H1 (cell line): ENCODE data around the gene PRC1. TPM values are rescaled to one million over a fixed set of nuclear protein-coding genes. Genes with fewer than 3 reads are reported as not detected.
A peak's percentile ranks its signal among the peaks of the same experiment; 100 is the strongest.

Experiments used
- CTCF ChIA-PET: fragments of 300-600 bp; sonication (Branson Sonifier 250); formaldehyde crosslinking; loops from one replicate; lab custom pipeline; 2021; ENCODE audit not compliant: partially characterized antibody; lab: Charles Lee
- POLR2A ChIA-PET: fragments of 300-600 bp; sonication (Branson Sonifier 250); formaldehyde crosslinking; loops from one replicate; lab custom pipeline; 2021; ENCODE audit warnings: inconsistent platforms; ENCODE audit not compliant: partially characterized antibody; lab: Charles Lee
- DNase-seq, 2 experiments: peaks; one replicate each; pipeline versions ENCODE4 v3.0.0 to v3.0.0-alpha.2; 2010 to 2022; ENCODE audit warnings: low spot score in 2 of 2, low read depth in 1 of 2, mixed read lengths in 1 of 2
- FAIRE-seq: peaks from 2 replicates; lab custom pipeline; 2011; peaks lifted over from hg19 to GRCh38; lab: Jason Lieb, UNC
- H2AFZ ChIP-seq: 2 replicates; pipeline ENCODE4 v1.8.1; 2012; ENCODE audit warnings: low read length, inconsistent platforms
- H2AK5ac ChIP-seq: 2 replicates; pipeline ENCODE4 v1.6.1; 2013; ENCODE audit warnings: low read depth, low read length
- H2BK120ac ChIP-seq: replicated peaks from 2 replicates; pipeline ENCODE3; 2013; ENCODE audit warnings: low read depth, low read length, inconsistent platforms
- H2BK12ac ChIP-seq: 2 replicates; pipeline ENCODE4 v1.6.1; 2013; ENCODE audit warnings: low read depth, low read length
- H2BK15ac ChIP-seq: 2 replicates; pipeline ENCODE4 v1.6.1; 2013; ENCODE audit warnings: low read length
- H2BK20ac ChIP-seq: 2 replicates; pipeline ENCODE4 v1.6.1; 2013; ENCODE audit warnings: low read length
- H2BK5ac ChIP-seq: 2 replicates; pipeline ENCODE4 v1.6.1; 2013; ENCODE audit warnings: low read depth, low read length
- H3K14ac ChIP-seq: 2 replicates; pipeline ENCODE4 v1.6.1; 2013; ENCODE audit warnings: inconsistent platforms; ENCODE audit not compliant: insufficient read length
- H3K18ac ChIP-seq: 2 replicates; pipeline ENCODE4 v1.6.1; 2013; ENCODE audit warnings: low read length; ENCODE audit errors: extremely low read depth
- H3K23ac ChIP-seq: 2 replicates; pipeline ENCODE4 v1.6.1; 2013; ENCODE audit warnings: inconsistent platforms; ENCODE audit not compliant: insufficient read length
- H3K23me2 ChIP-seq: 2 replicates; pipeline ENCODE4 v1.6.1; 2013; ENCODE audit warnings: low read depth, low read length
- H3K27ac ChIP-seq: 2 replicates; pipeline ENCODE4 v1.6.1; 2011; ENCODE audit warnings: low read depth, low read length, inconsistent platforms
- H3K27me3 ChIP-seq, 4 experiments: replicated peaks in 1 of 4; 1 replicate in 1 of 4; 2 replicates in 3 of 4; pipeline versions ENCODE4 v1.6.1 to v1.8.1; 2011 to 2013; ENCODE audit warnings: low read length in 3 of 4, mild to moderate bottlenecking in 3 of 4, inconsistent platforms in 2 of 4, mixed read lengths in 2 of 4, moderate library complexity in 1 of 4; ENCODE audit not compliant: control insufficient read depth in 3 of 4, insufficient read depth in 3 of 4; ENCODE audit errors: extremely low read depth in 1 of 4
- H3K36me3 ChIP-seq, 4 experiments: 2 replicates each; pipeline versions ENCODE4 v1.6.1 to v1.8.1; 2011 to 2013; ENCODE audit warnings: mild to moderate bottlenecking in 4 of 4, low read length in 3 of 4, moderate library complexity in 2 of 4, control low read depth in 1 of 4, inconsistent platforms in 1 of 4; ENCODE audit not compliant: insufficient read depth in 4 of 4, control insufficient read depth in 2 of 4
- H3K4ac ChIP-seq: replicated peaks from 2 replicates; pipeline ENCODE3; 2013; ENCODE audit warnings: low read length, low read depth, mixed read lengths, inconsistent platforms; ENCODE audit not compliant: insufficient read length
- H3K4me1 ChIP-seq, 4 experiments: replicated peaks in 1 of 4; 1 replicate in 1 of 4; 2 replicates in 3 of 4; pipeline versions ENCODE4 v1.6.1 to v1.8.1; 2011 to 2013; ENCODE audit warnings: low read length in 3 of 4, inconsistent platforms in 2 of 4, mixed read lengths in 1 of 4; ENCODE audit not compliant: insufficient read depth in 4 of 4, control insufficient read depth in 3 of 4
- H3K4me2 ChIP-seq, 2 experiments: 2 replicates each; pipeline versions ENCODE4 v1.6.1 to v1.8.1; 2011 to 2013; ENCODE audit warnings: low read depth in 2 of 2, low read length in 2 of 2, control low read depth in 1 of 2, inconsistent platforms in 1 of 2, mild to moderate bottlenecking in 1 of 2; ENCODE audit not compliant: insufficient read depth in 1 of 2
- H3K4me3 ChIP-seq, 4 experiments: fragments of 200-600, 300-600 bp in 1 of 4; sonication (generic), shearing (Covaris generic), sonication (Bioruptor Twin) in 1 of 4; 2 replicates each; pipeline versions ENCODE4 v1.5.1 to v1.8.1; 2011 to 2016; ENCODE audit warnings: low read length in 4 of 4, low read depth in 3 of 4, control low read depth in 2 of 4, inconsistent platforms in 2 of 4, mild to moderate bottlenecking in 2 of 4, mixed read lengths in 1 of 4, moderate library complexity in 1 of 4; ENCODE audit not compliant: insufficient read depth in 2 of 4; ENCODE audit errors: extremely low read depth in 1 of 4
- H3K56ac ChIP-seq: replicated peaks from 2 replicates; pipeline ENCODE3; 2013; ENCODE audit warnings: low read depth, mild to moderate bottlenecking, mixed read lengths, low read length, inconsistent platforms; ENCODE audit not compliant: insufficient read length
- H3K79me1 ChIP-seq: 2 replicates; pipeline ENCODE4 v1.6.1; 2013; ENCODE audit warnings: low read depth, low read length, control low read depth
- H3K79me2 ChIP-seq, 2 experiments: 2 replicates each; pipeline versions ENCODE4 v1.6.1 to v1.8.1; 2012 to 2013; ENCODE audit warnings: low read length in 2 of 2, mild to moderate bottlenecking in 2 of 2, inconsistent platforms in 1 of 2; ENCODE audit not compliant: insufficient read depth in 2 of 2, control insufficient read depth in 1 of 2
- H3K9ac ChIP-seq, 4 experiments: replicated peaks in 1 of 4; 1 replicate in 1 of 4; 2 replicates in 3 of 4; pipeline versions ENCODE4 v1.6.1 to v1.8.1; 2011 to 2013; ENCODE audit warnings: low read depth in 3 of 4, low read length in 3 of 4, control low read depth in 2 of 4, mild to moderate bottlenecking in 2 of 4, moderate library complexity in 2 of 4, inconsistent platforms in 1 of 4; ENCODE audit errors: extremely low read depth in 1 of 4
- H3K9me3 ChIP-seq, 2 experiments: 2 replicates each; pipeline versions ENCODE4 v1.6.1 to v1.8.1; 2012 to 2013; ENCODE audit warnings: mild to moderate bottlenecking in 2 of 2, moderate library complexity in 2 of 2, control low read depth in 1 of 2, inconsistent platforms in 1 of 2, low read depth in 1 of 2, low read length in 1 of 2, mixed read lengths in 1 of 2; ENCODE audit not compliant: insufficient read depth in 2 of 2
- H4K20me1 ChIP-seq, 2 experiments: replicated peaks in 1 of 2; 2 replicates each; pipeline versions ENCODE3 to v1.8.1; 2011 to 2013; ENCODE audit warnings: inconsistent platforms in 2 of 2, low read length in 2 of 2, mild to moderate bottlenecking in 1 of 2; ENCODE audit not compliant: insufficient read depth in 2 of 2, control insufficient read depth in 1 of 2
- H4K5ac ChIP-seq: 2 replicates; pipeline ENCODE4 v1.6.1; 2013; ENCODE audit warnings: low read length, low read depth, mixed read lengths, inconsistent platforms; ENCODE audit not compliant: insufficient read length
- H4K8ac ChIP-seq: 2 replicates; pipeline ENCODE4 v1.8.0; 2013; ENCODE audit warnings: mild to moderate bottlenecking, moderate library complexity, low read length, inconsistent platforms; ENCODE audit not compliant: insufficient read depth; ENCODE audit errors: extremely low read depth
- H4K91ac ChIP-seq: replicated peaks from 2 replicates; pipeline ENCODE3; 2013; ENCODE audit warnings: low read length, mixed read lengths, inconsistent platforms; ENCODE audit not compliant: insufficient read length
- CTCF ChIP-seq, 3 experiments: IDR thresholded peaks; 1 replicate in 2 of 3; 2 replicates in 1 of 3; pipeline versions ENCODE4 v1.5.1 to v1.6.1; 2011; ENCODE audit warnings: low read length in 3 of 3, mild to moderate bottlenecking in 3 of 3, inconsistent platforms in 2 of 3, low read depth in 1 of 3, moderate library complexity in 1 of 3; ENCODE audit not compliant: insufficient read depth in 1 of 3; ENCODE audit errors: control extremely low read depth in 1 of 3
- HDAC6 ChIP-seq: IDR thresholded peaks from one replicate; pipeline ENCODE4 v1.7.1; 2012; ENCODE audit warnings: low read depth, mild to moderate bottlenecking, inconsistent platforms, low read length, moderate library complexity
- MAFK ChIP-seq: IDR thresholded peaks from 2 replicates; pipeline ENCODE4 v1.6.1; 2012; ENCODE audit warnings: low read depth, mild to moderate bottlenecking, improper control_type of control experiment, low read length
- NRF1 ChIP-seq: IDR thresholded peaks from 2 replicates; pipeline ENCODE4 v1.6.1; 2011; ENCODE audit warnings: mild to moderate bottlenecking, low read depth, low read length, improper control_type of control experiment
- POLR2A ChIP-seq, 2 experiments: IDR thresholded peaks; 1 replicate in 1 of 2; 2 replicates in 1 of 2; pipeline ENCODE4 v1.6.1; 2011; ENCODE audit warnings: low read depth in 2 of 2, low read length in 2 of 2, mild to moderate bottlenecking in 2 of 2; ENCODE audit errors: control extremely low read depth in 1 of 2
- RXRA ChIP-seq: IDR thresholded peaks from 2 replicates; pipeline ENCODE4 v1.6.1; 2011; ENCODE audit warnings: low read depth, mild to moderate bottlenecking, low read length, moderate library complexity; ENCODE audit not compliant: insufficient read depth
- SIN3A ChIP-seq, 2 experiments: IDR thresholded peaks in 1 of 2; conservative IDR thresholded peaks in 1 of 2; 2 replicates each; pipeline ENCODE4 v1.6.1; 2011 to 2012; ENCODE audit warnings: low read length in 2 of 2, improper control_type of control experiment in 1 of 2, low read depth in 1 of 2, mild to moderate bottlenecking in 1 of 2
- TAF1 ChIP-seq: IDR thresholded peaks from 2 replicates; pipeline ENCODE4 v1.6.1; 2011; ENCODE audit warnings: mild to moderate bottlenecking, low read depth, low read length
- WGBS, 2 experiments: shearing (Covaris generic) in 1 of 2; methylation state at CpG; one replicate each; pipeline versions ENCODE4 v1.1.6 to v1.1.7; 2013 to 2015; ENCODE audit warnings: low lambda C conversion rate in 2 of 2, mixed read lengths in 2 of 2, inconsistent platforms in 1 of 2, low coverage in 1 of 2, missing lambda C conversion rate in 1 of 2; ENCODE audit not compliant: insufficient replicate concordance in 2 of 2, insufficient coverage in 1 of 2, insufficient read length in 1 of 2; ENCODE audit errors: extremely low coverage in 1 of 2, missing lambda C conversion rate in 1 of 2; 5-methylcytosine and 5-hydroxymethylcytosine counted together
- polyA plus RNA-seq, 7 experiments: library from polyadenylated mRNA; depleted of rRNA in 3 of 7; stranded (reverse) in 5 of 7; unstranded in 2 of 7; fragments of >200 nt in 5 of 7; fragments of 200-250 nt in 2 of 7; gene quantifications; 1 replicate in 5 of 7; 2 replicates in 1 of 7; 4 replicates in 1 of 7; pipeline versions ENCODE4 v1.2.1 to v1.2.3, GENCODE V29; 2011 to 2013; ENCODE audit warnings: missing spikeins in 2 of 7, mixed read lengths in 2 of 7
- total RNA-seq: library from RNA; stranded (reverse); fragmentation: NEBNext Ultra II Directional; extraction: Animal tissue kit (Norgen Biotek cat#: 25700); gene quantifications from 2 replicates; pipeline ENCODE4 v1.2.1, GENCODE V29; 2021

Gene PRC1
- total and polyA plus RNA-seq, 2 of the 8 experiments (the other 6 are each of a cell fraction or from before 2014, with no cell fraction given), result 90.7 to 181 TPM

GRCh38 chr15:91018158-91018557 lies 23.8 kb upstream of the PRC1 start:
- no peak for TF ChIP-seq HDAC6
- no peak for TF ChIP-seq POLR2A (IDR thresholded peaks at IDR 0.05; ENCODE audit: control extremely low read depth in 1 of 2, low read depth in 2 of 2, low read length in 2 of 2)
- no peak for TF ChIP-seq NRF1
- no peak for TF ChIP-seq RXRA
- no peak for TF ChIP-seq TAF1
- no peak for TF ChIP-seq MAFK
- no peak for TF ChIP-seq CTCF (IDR thresholded peaks at IDR 0.05; ENCODE audit: control extremely low read depth in 1 of 3, insufficient read depth in 1 of 3, low read depth in 1 of 3, low read length in 3 of 3)
- no peak for TF ChIP-seq SIN3A (conservative IDR thresholded peaks at IDR 0.05 in 1 of 2, IDR thresholded peaks at IDR 0.05 in 1 of 2; ENCODE audit: low read depth in 1 of 2, low read length in 2 of 2)
- no peak overlapping the region for H3K23ac ChIP-seq
- peaks cover 0 to 3% of the 10 kb centered on the region in 2 experiments for H4K20me1 ChIP-seq
- H3K27me3 ChIP-seq, result no peaks in the 10 kb centered on the region
- no peak overlapping the region for H3K9ac ChIP-seq
- H3K9me3 ChIP-seq, result no peaks in the 10 kb centered on the region
- no peak overlapping the region for H2AK5ac ChIP-seq
- H3K27ac ChIP-seq, result no peak overlapping the region
- peak overlapping the region; percentile 18; the same call in 1 of the 2 replicates for H2BK5ac ChIP-seq
- no peak overlapping the region for H2BK120ac ChIP-seq
- H3K56ac ChIP-seq, result no peak overlapping the region
- peaks cover 0 to 15% of the 10 kb centered on the region in 2 experiments; a peak in 2 of 4 replicates for H3K79me2 ChIP-seq
- H3K4me2 ChIP-seq, result no peak overlapping the region
- H3K4ac ChIP-seq, result no peak overlapping the region
- H2BK20ac ChIP-seq, result no peak overlapping the region
- no peak overlapping the region for H4K8ac ChIP-seq
- H2BK12ac ChIP-seq, result no peak overlapping the region
- WGBS, 2 experiments, result 84% methylated on average over 3 of the region's 3 CpGs; no CpG with 5 or more reads in 1 of the 2 experiments
- peaks cover 6% of the 10 kb centered on the region; the same call in 1 of the 2 replicates for H3K23me2 ChIP-seq
- peaks cover 0 to 3% (median 1%) of the 10 kb centered on the region in 4 experiments; a peak in 3 of 7 replicates for H3K4me1 ChIP-seq
- no peak overlapping the region for H4K91ac ChIP-seq
- no peak for FAIRE-seq
- no peak overlapping the region for H2BK15ac ChIP-seq
- CTCF ChIA-PET, result interaction anchor here (1.2 to 2.6 kb wide), 2 partner anchors 15 to 62 kb away, joined by 3 to 14 read pairs; no protein-coding TSS in a partner anchor
- peaks cover 6% of the 10 kb centered on the region for H3K79me1 ChIP-seq
- POLR2A ChIA-PET, result no interaction called here
- no peak overlapping the region for H2AFZ ChIP-seq
- DNase-seq, result no peak
- no peak overlapping the region for H3K4me3 ChIP-seq
- no peak overlapping the region for H3K14ac ChIP-seq
- no peak overlapping the region for H4K5ac ChIP-seq
- no peak overlapping the region for H3K18ac ChIP-seq
- peaks cover 0 to 6% (median 2%) of the 10 kb centered on the region in 4 experiments; a peak in 3 of 8 replicates for H3K36me3 ChIP-seq
